HG03139 (cell line): ENCODE results near the gene ARHGAP18.
A peak's percentile ranks its signal among the peaks of the same experiment; 100 is the strongest.

Source experiments
- ATAC-seq: cut with Tn5 transposase; IDR thresholded peaks from one replicate; pipeline ENCODE4 v1.9.1; 2021; ENCODE audit not compliant: unreplicated experiment

Gene ARHGAP18

GRCh38 chr6:129709769-129710449 lies at the start of gene ARHGAP18:
TSS of gene ARHGAP18 (minus strand) at chr6:129710177. CDS start at chr6:129710136, 41 bp downstream.
- ATAC-seq = peak; percentile 95

- no peak for ATAC-seq
Measured at GRCh38 chr6:129755787-129756186, 45.8 kb upstream of the ARHGAP18 start.

- no peak for ATAC-seq
Measured at GRCh38 chr6:129754750-129755149, 44.8 kb upstream of the ARHGAP18 start.

GRCh38 chr6:129753422-129753821 lies 43.4 kb upstream of the ARHGAP18 start:
- ATAC-seq = no peak

GRCh38 chr6:129751384-129751783 lies 41.4 kb upstream of the ARHGAP18 start:
- ATAC-seq = no peak

- ATAC-seq = no peak
Measured at GRCh38 chr6:129750360-129750759, 40.4 kb upstream of the ARHGAP18 start.

GRCh38 chr6:129749749-129750120 lies 39.8 kb upstream of the ARHGAP18 start:
- ATAC-seq = peak; percentile 47

GRCh38 chr6:129748901-129749748 lies 39.1 kb upstream of the ARHGAP18 start:
- no peak for ATAC-seq

- ATAC-seq = peak; percentile 89
Measured at GRCh38 chr6:129748212-129748900, 38.4 kb upstream of the ARHGAP18 start.

GRCh38 chr6:129747588-129748112 lies 37.7 kb upstream of the ARHGAP18 start:
- ATAC-seq = no peak

- no peak for ATAC-seq
Measured at GRCh38 chr6:129744880-129745237, 34.9 kb upstream of the ARHGAP18 start.

- no peak for ATAC-seq
Measured at GRCh38 chr6:129744201-129744879, 34.4 kb upstream of the ARHGAP18 start.

GRCh38 chr6:129740013-129740412 lies 30.0 kb upstream of the ARHGAP18 start:
- ATAC-seq = no peak

GRCh38 chr6:129736105-129736504 lies 26.1 kb upstream of the ARHGAP18 start:
- ATAC-seq = no peak

GRCh38 chr6:129733290-129733689 lies 23.3 kb upstream of the ARHGAP18 start:
- ATAC-seq = no peak

GRCh38 chr6:129732542-129732941 lies 22.6 kb upstream of the ARHGAP18 start:
- ATAC-seq = no peak

GRCh38 chr6:129732034-129732433 lies 22.1 kb upstream of the ARHGAP18 start:
- no peak for ATAC-seq

- no peak for ATAC-seq
Measured at GRCh38 chr6:129731428-129731827, 21.5 kb upstream of the ARHGAP18 start.

- no peak for ATAC-seq
Measured at GRCh38 chr6:129730477-129731165, 20.6 kb upstream of the ARHGAP18 start.

GRCh38 chr6:129726650-129727049 lies 16.7 kb upstream of the ARHGAP18 start:
- no peak for ATAC-seq
